SK-N-SH (cell line): ENCODE measurements around the gene TBL1X.

ENCODE experiments used
- EP300 ChIP-seq, 2 experiments: IDR thresholded peaks; 2 replicates each; pipeline versions ENCODE4 v1.4.0 to v1.6.1; 2012; ENCODE audit warnings: borderline replicate concordance in 1 of 2, low read depth in 1 of 2, low read length in 1 of 2
- FOXM1 ChIP-seq: IDR thresholded peaks from 2 replicates; pipeline ENCODE4 v1.4.0; 2012; ENCODE audit warnings: low read depth, mild to moderate bottlenecking
- MXI1 ChIP-seq: IDR thresholded peaks from 2 replicates; pipeline ENCODE4 v1.6.1; 2012; ENCODE audit warnings: mild to moderate bottlenecking, low read depth, low read length, improper control_type of control experiment
- RFX5 ChIP-seq: IDR thresholded peaks from 2 replicates; pipeline ENCODE4 v1.6.1; 2012; ENCODE audit warnings: mild to moderate bottlenecking, improper control_type of control experiment, low read length
- SIN3A ChIP-seq: IDR thresholded peaks from 2 replicates; pipeline ENCODE4 v1.6.1; 2012; ENCODE audit warnings: low read depth, mild to moderate bottlenecking, low read length, moderate library complexity, borderline replicate concordance
- YY1 ChIP-seq: IDR thresholded peaks from 2 replicates; pipeline ENCODE4 v1.4.0; 2012; ENCODE audit warnings: low read depth, mild to moderate bottlenecking
- TF ChIP-seq, protein P1 (sequence below): fragments of 200-600 bp; sonication (generic); IDR thresholded peaks from 2 replicates; pipeline ENCODE4 v1.6.1; 2017; ENCODE audit warnings: antibody characterized with exemption, mild to moderate bottlenecking, moderate library complexity
- TF ChIP-seq, protein P2 (sequence below): IDR thresholded peaks from 2 replicates; pipeline ENCODE4 v1.6.1; 2012; ENCODE audit warnings: mild to moderate bottlenecking, low read depth, low read length, moderate library complexity
- TF ChIP-seq, protein P3 (sequence below): IDR thresholded peaks from 2 replicates; pipeline ENCODE4 v1.4.0; 2012; ENCODE audit warnings: low read depth, borderline replicate concordance

DNA sequence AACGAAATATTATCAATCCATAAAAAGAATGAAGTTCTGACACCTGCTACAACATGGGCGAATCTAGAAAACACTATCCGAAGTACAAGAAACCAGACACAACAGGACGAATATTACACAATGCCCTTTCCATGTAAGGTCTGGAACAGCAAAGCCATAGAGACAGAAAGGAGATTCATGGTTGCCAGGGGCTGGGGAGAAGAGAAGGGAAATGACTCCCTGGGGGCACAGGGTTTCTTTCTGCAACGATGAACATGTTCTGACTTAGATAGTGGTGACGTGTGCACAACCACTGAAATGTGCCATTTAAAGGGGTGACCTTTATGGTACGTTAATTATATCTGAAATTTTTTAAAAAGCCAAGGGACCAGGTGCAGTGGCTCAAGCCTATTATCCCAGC, 272.5 kb downstream of the TBL1X start:
- TF ChIP-seq, protein P1, sequence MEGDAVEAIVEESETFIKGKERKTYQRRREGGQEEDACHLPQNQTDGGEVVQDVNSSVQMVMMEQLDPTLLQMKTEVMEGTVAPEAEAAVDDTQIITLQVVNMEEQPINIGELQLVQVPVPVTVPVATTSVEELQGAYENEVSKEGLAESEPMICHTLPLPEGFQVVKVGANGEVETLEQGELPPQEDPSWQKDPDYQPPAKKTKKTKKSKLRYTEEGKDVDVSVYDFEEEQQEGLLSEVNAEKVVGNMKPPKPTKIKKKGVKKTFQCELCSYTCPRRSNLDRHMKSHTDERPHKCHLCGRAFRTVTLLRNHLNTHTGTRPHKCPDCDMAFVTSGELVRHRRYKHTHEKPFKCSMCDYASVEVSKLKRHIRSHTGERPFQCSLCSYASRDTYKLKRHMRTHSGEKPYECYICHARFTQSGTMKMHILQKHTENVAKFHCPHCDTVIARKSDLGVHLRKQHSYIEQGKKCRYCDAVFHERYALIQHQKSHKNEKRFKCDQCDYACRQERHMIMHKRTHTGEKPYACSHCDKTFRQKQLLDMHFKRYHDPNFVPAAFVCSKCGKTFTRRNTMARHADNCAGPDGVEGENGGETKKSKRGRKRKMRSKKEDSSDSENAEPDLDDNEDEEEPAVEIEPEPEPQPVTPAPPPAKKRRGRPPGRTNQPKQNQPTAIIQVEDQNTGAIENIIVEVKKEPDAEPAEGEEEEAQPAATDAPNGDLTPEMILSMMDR, result no peak
- TF ChIP-seq FOXM1 (no peak), MXI1 (no peak), RFX5 (no peak), SIN3A (no peak), EP300 (IDR thresholded peaks at IDR 0.05; ENCODE audit: borderline replicate concordance in 1 of 2, low read depth in 1 of 2, low read length in 1 of 2) (no peak), YY1 (no peak)
- TF ChIP-seq, protein P2, sequence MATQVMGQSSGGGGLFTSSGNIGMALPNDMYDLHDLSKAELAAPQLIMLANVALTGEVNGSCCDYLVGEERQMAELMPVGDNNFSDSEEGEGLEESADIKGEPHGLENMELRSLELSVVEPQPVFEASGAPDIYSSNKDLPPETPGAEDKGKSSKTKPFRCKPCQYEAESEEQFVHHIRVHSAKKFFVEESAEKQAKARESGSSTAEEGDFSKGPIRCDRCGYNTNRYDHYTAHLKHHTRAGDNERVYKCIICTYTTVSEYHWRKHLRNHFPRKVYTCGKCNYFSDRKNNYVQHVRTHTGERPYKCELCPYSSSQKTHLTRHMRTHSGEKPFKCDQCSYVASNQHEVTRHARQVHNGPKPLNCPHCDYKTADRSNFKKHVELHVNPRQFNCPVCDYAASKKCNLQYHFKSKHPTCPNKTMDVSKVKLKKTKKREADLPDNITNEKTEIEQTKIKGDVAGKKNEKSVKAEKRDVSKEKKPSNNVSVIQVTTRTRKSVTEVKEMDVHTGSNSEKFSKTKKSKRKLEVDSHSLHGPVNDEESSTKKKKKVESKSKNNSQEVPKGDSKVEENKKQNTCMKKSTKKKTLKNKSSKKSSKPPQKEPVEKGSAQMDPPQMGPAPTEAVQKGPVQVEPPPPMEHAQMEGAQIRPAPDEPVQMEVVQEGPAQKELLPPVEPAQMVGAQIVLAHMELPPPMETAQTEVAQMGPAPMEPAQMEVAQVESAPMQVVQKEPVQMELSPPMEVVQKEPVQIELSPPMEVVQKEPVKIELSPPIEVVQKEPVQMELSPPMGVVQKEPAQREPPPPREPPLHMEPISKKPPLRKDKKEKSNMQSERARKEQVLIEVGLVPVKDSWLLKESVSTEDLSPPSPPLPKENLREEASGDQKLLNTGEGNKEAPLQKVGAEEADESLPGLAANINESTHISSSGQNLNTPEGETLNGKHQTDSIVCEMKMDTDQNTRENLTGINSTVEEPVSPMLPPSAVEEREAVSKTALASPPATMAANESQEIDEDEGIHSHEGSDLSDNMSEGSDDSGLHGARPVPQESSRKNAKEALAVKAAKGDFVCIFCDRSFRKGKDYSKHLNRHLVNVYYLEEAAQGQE, result no peak
- TF ChIP-seq, protein P3, sequence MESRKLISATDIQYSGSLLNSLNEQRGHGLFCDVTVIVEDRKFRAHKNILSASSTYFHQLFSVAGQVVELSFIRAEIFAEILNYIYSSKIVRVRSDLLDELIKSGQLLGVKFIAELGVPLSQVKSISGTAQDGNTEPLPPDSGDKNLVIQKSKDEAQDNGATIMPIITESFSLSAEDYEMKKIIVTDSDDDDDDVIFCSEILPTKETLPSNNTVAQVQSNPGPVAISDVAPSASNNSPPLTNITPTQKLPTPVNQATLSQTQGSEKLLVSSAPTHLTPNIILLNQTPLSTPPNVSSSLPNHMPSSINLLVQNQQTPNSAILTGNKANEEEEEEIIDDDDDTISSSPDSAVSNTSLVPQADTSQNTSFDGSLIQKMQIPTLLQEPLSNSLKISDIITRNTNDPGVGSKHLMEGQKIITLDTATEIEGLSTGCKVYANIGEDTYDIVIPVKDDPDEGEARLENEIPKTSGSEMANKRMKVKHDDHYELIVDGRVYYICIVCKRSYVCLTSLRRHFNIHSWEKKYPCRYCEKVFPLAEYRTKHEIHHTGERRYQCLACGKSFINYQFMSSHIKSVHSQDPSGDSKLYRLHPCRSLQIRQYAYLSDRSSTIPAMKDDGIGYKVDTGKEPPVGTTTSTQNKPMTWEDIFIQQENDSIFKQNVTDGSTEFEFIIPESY, result no peak
